NCI-H82 treated with DMSO at 0.1 percent for 48 hours (cell line): ENCODE results near the gene SP5.
"Not testable (repeated sequence)": the region's sequence is repeated elsewhere in the genome, so short reads cannot be mapped to it uniquely, and the experiment has no call there.

Source experiments
- DNase-seq: peaks from one replicate; lab custom pipeline; 2025; ENCODE audit not compliant: unreplicated experiment; lab: John Stamatoyannopoulos, UW

The SP5 gene

GRCh38 chr2:170715062-170715931 is at the start of gene SP5:
TSS of gene SP5 (plus strand) at chr2:170715337. CDS start at chr2:170715513, 176 bp downstream.
- peak; percentile 23 for DNase-seq

- DNase-seq: no peak
Measured at GRCh38 chr2:170665743-170666142, 49.4 kb upstream of the SP5 start.

- no peak for DNase-seq
Measured at GRCh38 chr2:170669909-170670308, 45.2 kb upstream of the SP5 start.

- no peak for DNase-seq
Measured at GRCh38 chr2:170670651-170671050, 44.5 kb upstream of the SP5 start.

GRCh38 chr2:170671079-170671478 is 44.1 kb upstream of the SP5 start:
- DNase-seq: no peak

GRCh38 chr2:170674282-170674681 is 40.9 kb upstream of the SP5 start:
- DNase-seq: not testable (repeated sequence)

- DNase-seq: no peak
Measured at GRCh38 chr2:170675701-170676100, 39.4 kb upstream of the SP5 start.

GRCh38 chr2:170679607-170680079 is 35.5 kb upstream of the SP5 start:
- peak; percentile 77 for DNase-seq

GRCh38 chr2:170680172-170680941 is 34.8 kb upstream of the SP5 start:
- DNase-seq: peak; percentile 59

- DNase-seq: no peak
Measured at GRCh38 chr2:170681311-170681710, 33.8 kb upstream of the SP5 start.

GRCh38 chr2:170685591-170685990 is 29.5 kb upstream of the SP5 start:
- DNase-seq: peak; percentile 38

GRCh38 chr2:170689481-170689880 is 25.7 kb upstream of the SP5 start:
- DNase-seq: no peak

GRCh38 chr2:170690640-170691039 is 24.5 kb upstream of the SP5 start:
- no peak for DNase-seq

GRCh38 chr2:170694316-170694715 is 20.8 kb upstream of the SP5 start:
- DNase-seq: no peak

- DNase-seq: no peak
Measured at GRCh38 chr2:170695521-170696410, 19.4 kb upstream of the SP5 start.

GRCh38 chr2:170696948-170697347 is 18.2 kb upstream of the SP5 start:
- no peak for DNase-seq

- DNase-seq: no peak
Measured at GRCh38 chr2:170701011-170701410, 14.1 kb upstream of the SP5 start.

GRCh38 chr2:170703776-170704476 is 11.2 kb upstream of the SP5 start:
- no peak for DNase-seq

- DNase-seq: no peak
Measured at GRCh38 chr2:170707821-170708795, 7.0 kb upstream of the SP5 start.
